AG09319 (cell line): ENCODE results near the gene PITPNC1.

Experiments
- DNase-seq: peaks from one replicate; pipeline ENCODE4 v3.0.0-alpha.2; 2010; ENCODE audit warnings: low read depth; ENCODE audit errors: extremely low read depth
- TF ChIP-seq, protein P1 (sequence below): IDR thresholded peaks from 2 replicates; pipeline ENCODE4 v1.5.1; 2011; ENCODE audit warnings: low read depth, mild to moderate bottlenecking, inconsistent platforms, low read length, moderate library complexity

Gene PITPNC1

DNA sequence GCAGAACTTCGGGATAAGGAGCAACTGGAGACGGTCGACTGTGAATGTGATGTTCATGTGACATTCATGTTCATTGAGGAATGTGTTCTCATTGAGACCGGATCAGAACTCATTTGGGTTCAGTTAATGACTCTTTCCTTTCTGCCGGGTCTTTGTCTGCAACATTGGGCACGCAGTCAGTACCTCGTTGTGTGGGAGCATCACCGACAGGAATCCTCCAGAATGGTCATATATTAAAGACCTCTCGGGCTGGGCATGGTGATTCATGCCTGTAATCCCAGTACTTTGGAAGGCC, 144.6 kb downstream of the PITPNC1 start:
- TF ChIP-seq, protein P1, sequence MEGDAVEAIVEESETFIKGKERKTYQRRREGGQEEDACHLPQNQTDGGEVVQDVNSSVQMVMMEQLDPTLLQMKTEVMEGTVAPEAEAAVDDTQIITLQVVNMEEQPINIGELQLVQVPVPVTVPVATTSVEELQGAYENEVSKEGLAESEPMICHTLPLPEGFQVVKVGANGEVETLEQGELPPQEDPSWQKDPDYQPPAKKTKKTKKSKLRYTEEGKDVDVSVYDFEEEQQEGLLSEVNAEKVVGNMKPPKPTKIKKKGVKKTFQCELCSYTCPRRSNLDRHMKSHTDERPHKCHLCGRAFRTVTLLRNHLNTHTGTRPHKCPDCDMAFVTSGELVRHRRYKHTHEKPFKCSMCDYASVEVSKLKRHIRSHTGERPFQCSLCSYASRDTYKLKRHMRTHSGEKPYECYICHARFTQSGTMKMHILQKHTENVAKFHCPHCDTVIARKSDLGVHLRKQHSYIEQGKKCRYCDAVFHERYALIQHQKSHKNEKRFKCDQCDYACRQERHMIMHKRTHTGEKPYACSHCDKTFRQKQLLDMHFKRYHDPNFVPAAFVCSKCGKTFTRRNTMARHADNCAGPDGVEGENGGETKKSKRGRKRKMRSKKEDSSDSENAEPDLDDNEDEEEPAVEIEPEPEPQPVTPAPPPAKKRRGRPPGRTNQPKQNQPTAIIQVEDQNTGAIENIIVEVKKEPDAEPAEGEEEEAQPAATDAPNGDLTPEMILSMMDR = no peak
- no peak for DNase-seq

DNA sequence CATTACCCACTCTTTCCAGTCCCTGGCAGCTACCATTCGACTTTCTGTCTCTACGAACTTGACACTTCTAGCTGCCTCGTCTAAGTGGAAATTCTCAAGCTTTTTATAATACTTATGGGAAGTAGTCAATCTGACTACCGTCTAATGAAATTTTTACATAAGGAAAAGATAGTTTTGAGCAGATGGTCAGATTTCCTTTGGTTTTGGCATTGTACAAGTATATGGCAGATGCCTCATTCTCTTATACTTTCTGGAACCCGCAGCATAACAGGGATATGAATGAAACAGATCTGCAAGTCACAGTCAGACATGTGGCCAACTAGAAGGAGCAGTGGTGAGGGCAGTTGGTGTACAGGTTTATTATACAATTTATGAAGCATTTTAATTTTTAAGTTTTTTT, 146.0 kb downstream of the PITPNC1 start:
- no peak for DNase-seq
- TF ChIP-seq, protein P1 = no peak

DNA sequence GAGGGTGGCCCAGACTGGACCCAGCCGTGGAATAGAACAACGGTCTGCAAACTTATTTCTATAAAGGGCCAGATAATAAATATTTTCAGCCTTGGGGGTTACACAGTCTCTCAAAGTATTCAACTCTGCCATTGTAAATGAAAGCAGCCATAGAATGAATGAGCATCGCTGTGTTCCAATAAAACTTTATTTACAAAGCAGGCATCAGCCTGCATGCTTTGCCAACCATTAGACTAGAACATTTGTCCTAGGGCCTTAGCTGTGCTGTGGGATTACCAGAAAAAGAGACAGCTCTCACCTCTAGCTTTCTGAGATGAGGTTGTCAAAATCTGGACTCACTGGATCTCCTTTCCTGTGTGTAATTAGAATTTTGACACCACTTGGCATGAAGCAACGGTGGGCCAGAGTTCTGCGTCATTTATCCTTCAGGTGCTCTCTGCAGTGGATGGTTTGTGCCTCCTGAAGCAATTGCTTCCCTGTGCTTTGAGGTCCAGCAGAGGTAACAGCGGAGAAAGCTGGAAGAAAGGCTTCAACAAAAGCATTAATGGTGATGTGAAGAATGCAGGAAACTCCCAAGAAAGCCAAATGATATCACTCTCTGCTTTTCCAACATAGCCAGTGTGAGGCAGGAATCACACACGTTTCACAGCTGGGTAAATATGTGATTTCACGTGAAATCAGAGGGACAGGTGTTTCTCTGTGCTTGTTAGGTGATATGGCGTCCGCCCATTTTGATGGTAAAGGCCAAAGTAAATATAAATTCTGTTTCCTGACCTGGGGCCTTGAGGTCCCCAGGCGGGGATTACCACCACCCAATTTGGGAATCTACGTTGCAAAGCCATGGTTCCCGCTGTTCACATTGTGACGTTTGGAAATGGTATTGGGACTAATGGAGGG, 148.4 kb downstream of the PITPNC1 start:
- no peak for DNase-seq
- TF ChIP-seq, protein P1 = no peak

DNA sequence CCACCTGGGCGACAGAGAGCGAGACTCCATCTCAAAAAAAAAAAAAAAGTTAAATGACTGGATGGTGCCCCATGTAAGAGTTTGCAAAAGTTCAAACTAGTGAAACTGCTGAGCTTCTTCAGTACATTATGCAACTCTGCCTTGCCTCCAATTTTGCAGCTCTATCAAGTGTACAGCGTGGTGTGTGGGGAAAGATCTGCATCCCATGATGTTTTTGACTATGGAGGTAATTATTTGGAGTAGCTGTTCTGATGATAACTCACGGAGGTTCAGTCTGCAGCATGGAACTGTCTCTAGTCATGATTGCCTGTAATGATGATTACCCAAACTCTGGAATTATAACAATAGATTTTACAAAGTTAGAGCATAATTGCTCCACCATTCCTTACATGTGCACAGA, 149.6 kb downstream of the PITPNC1 start:
- TF ChIP-seq, protein P1 = no peak
- DNase-seq = no peak

DNA sequence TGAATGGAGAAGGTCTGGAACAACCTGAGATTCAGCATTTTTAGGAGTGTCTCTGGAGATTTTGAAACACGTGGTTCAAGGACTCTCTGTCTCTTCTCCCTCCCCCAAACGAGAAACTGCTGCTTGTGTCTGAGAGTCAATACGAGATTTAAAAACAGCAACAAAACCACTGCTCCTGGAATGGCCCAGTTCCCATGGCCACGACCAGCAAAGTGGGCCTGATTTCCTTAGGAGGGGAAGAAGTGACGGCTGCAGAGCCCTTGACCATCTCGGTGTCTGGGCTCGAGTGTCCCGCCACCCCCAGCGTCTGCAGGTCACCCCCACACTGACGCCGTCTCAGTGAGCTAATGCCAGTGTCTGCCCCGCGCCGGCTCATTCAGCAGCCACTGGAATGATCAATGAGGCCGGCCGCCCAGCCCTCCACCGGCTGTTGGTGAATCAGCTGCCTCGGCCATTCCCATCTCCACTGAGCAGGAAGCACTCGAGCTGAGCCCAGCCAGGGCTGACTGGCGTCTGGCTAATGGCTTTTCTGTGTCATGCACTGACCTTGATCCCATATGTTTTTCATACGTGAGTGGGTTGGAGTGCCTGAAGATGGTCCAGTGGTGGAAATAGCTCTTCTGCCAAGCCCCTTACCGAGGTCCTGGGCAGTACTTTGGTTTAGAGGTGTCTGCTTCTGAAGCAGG, 151.8 kb downstream of the PITPNC1 start:
- peak; percentile 63 for DNase-seq

DNA sequence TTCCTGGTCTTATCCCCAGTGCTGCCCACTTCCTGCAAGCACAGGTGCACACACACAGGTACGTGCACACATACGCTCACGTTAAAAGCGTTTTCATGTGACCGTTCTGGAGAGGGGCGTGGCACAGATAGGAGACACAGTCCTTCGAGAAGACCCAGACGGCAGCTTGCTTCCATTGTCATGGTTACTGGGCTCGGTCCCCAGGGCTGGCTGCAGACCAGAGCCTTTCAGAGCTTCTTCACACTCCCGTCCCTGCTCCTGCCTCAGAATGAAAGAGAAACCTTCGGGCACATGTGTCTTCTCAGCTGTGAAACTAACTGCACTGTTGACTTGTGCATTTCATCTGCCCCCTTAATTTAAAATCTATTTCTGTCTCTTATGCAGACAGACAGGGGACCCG, 154.2 kb downstream of the PITPNC1 start:
- TF ChIP-seq, protein P1 = no peak
- no peak for DNase-seq

More for the DNA sequence above, 151.8 kb downstream of the PITPNC1 start:
- TF ChIP-seq, protein P1 = no peak

DNA sequence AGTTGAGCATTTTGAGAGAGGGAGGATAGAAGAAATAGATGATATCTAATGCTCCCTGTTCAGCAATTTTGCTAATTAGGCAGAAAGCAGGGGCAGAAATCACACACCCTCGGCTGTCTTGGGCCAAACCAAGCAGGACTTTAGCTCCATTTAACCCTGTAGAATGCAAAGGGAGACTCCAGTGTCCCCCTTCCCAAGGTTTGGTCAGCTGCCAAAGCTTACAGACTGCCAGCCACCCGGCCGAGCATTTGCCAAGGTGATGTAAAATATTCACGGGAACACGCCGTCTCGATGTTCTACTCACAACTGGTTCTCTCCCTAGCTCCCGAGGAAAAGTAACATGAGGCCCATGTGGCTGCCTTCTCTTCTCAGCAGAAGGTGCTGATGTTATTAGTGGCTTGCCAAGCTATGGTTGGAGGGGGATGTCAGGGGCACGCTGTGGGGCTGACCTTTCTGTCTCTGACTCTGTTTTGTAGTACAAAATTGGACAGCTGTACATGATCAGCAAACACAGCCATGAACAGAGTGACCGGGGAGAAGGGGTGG, 155.3 kb downstream of the PITPNC1 start:
- TF ChIP-seq, protein P1 = no peak
- no peak for DNase-seq
